Stimulated activated naive CD8-positive, alpha-beta T cell treated with anti-CD3 and anti-CD28 coated beads, Interleukin-15, Interleukin-2, amounts not matched to agents 100 ng/mL and 50 ng/mL, for 24 hours (primary cell): ENCODE results near the gene SUGCT.

Experiments
- H3K27ac Mint-ChIP-seq: one replicate; pipeline ENCODE4 v1.8.0; 2021; ENCODE audit warnings: mild to moderate bottlenecking, mixed read lengths
- H3K27me3 Mint-ChIP-seq: one replicate; pipeline ENCODE4 v1.8.0; 2021; ENCODE audit warnings: mixed read lengths
- H3K36me3 Mint-ChIP-seq: one replicate; pipeline ENCODE4 v1.8.0; 2021; ENCODE audit warnings: low read depth, mixed read lengths
- H3K4me1 Mint-ChIP-seq: one replicate; pipeline ENCODE4 v1.8.0; 2021; ENCODE audit warnings: low read depth, mixed read lengths
- H3K4me3 Mint-ChIP-seq: one replicate; pipeline ENCODE4 v1.8.0; 2021; ENCODE audit warnings: mild to moderate bottlenecking, mixed read lengths
- H3K9me3 Mint-ChIP-seq: one replicate; pipeline ENCODE4 v1.8.0; 2021; ENCODE audit warnings: mixed read lengths

SUGCT gene

DNA sequence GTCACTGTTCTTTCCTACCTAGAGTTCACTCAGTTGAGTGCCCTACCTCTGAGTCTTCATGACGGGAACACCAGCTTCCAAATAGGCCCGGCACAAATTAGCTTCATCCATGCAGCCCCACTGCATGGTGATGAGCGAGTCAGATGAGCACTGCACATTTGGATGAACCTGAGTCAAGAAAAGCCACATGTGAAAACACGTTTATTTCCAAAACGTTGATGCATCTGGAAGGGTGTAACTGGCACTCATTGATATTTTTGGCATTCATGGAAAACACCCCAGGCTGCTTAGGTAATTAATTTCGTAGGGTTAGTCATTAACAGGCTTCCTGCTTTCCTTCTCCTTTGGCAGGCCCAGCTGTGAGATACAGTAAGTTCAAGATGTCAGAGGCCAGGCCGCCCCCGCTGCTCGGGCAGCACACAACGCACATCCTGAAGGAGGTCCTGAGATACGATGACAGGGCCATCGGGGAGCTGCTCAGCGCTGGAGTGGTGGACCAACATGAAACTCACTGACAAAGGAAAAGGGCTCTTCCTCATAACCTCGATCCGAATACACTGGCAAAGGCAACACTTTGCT is 725.2 kb downstream of the SUGCT start:
- Mint-ChIP-seq H3K36me3 (no peaks in the 10 kb centered on the region), H3K27ac (no peak overlapping the region), H3K4me3 (no peak overlapping the region)

DNA sequence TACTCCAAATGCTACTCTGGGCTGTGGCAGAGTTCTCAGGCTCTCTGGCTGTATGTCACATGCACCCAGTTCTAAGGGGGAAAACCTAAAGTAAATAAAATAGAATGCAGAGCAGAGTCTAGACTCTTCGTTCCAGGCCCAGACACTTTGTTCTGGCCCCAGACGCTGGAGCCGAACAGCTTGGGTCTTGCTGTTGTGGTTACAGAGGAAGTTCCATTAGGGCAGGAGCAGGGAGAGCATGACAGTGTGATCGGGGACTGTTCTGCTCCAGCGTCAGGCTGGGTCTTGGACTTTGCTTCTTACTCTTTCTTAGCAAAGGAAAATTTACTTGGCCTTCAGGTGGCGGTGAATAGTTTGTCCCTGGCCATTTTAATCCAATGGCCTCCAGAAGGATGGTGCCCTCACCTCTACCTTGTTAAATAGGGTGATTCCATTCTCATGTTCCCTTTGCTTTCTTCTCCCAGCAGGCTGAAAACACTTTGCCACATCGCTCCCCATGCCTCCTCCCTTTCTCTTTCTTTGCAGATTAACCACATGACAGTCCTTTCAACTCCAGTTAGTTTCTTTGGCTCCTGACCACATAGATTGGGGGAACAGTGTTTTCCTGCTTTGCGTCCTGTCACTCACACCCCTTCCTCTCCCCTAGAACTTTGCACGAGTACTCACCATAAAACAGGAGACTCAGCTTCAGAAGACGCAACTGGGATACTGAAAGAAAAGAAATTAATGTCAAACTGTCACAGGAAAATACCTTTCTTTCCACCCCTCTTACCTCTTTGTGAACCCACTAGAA is 730.8 kb downstream of the SUGCT start:
- no peak overlapping the region for H3K27ac Mint-ChIP-seq
- H3K27me3 Mint-ChIP-seq: no peaks in the 10 kb centered on the region
- no peaks in the 10 kb centered on the region for H3K36me3 Mint-ChIP-seq
- no peaks in the 10 kb centered on the region for H3K4me1 Mint-ChIP-seq
- H3K4me3 Mint-ChIP-seq: no peak overlapping the region
- H3K9me3 Mint-ChIP-seq: peaks cover 3% of the 10 kb centered on the region

More for the DNA sequence above, 725.2 kb downstream of the SUGCT start:
- Mint-ChIP-seq H3K4me1 (no peaks in the 10 kb centered on the region), H3K9me3 (no peaks in the 10 kb centered on the region), H3K27me3 (no peaks in the 10 kb centered on the region)

DNA sequence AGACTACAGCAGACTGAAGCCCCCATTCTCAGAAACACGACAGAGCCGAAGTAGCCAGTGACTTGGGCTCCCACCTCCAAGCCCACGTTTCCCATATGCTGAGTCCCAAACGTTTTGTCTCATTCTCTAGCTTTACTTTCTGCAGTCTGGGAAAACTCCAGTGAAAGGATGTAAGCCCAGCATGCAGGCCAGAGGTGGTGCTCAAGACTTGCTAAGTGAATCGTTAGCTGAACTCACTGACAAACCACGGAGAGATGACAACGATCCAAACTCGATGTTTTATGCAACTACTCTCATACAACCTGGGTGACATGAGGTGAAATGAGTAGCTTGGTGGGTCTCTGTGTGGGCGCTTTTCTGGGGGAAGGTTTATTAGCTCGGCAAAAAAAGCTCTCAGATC is 731.8 kb downstream of the SUGCT start:
- Mint-ChIP-seq H3K9me3 (peaks cover 3% of the 10 kb centered on the region), H3K27ac (no peak overlapping the region), H3K36me3 (no peaks in the 10 kb centered on the region), H3K27me3 (no peaks in the 10 kb centered on the region), H3K4me3 (no peak overlapping the region), H3K4me1 (no peaks in the 10 kb centered on the region)

DNA sequence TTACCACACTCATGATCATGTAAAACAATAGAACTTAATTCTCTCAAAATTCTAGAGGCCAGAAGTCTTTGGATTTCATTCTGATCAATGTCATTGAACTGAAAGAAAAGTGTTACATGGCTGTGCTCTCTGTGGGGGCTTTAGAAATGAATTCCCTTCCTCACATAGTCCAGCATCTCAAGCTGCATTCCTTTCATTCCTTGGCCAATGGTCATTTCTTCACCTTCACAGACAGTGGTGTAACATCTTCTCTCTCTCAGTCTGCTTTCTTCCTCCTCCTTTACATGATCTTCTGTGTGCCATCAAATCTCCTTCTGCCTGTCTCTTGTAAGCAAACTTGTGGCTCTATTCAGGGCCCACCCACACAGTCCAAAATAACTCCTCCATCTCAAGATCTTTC is 735.3 kb downstream of the SUGCT start:
- Mint-ChIP-seq H3K36me3 (no peaks in the 10 kb centered on the region), H3K27ac (no peak overlapping the region)

GRCh38 chr7:40873248-40873647 is 738.4 kb downstream of the SUGCT start:
- no peaks in the 10 kb centered on the region for H3K27me3 Mint-ChIP-seq
- no peak overlapping the region for H3K4me3 Mint-ChIP-seq
- H3K27ac Mint-ChIP-seq: no peak overlapping the region
- no peaks in the 10 kb centered on the region for H3K36me3 Mint-ChIP-seq
- peaks cover 3% of the 10 kb centered on the region for H3K9me3 Mint-ChIP-seq
- no peaks in the 10 kb centered on the region for H3K4me1 Mint-ChIP-seq

More for the DNA sequence above, 735.3 kb downstream of the SUGCT start:
- H3K9me3 Mint-ChIP-seq: peaks cover 3% of the 10 kb centered on the region
- no peaks in the 10 kb centered on the region for H3K27me3 Mint-ChIP-seq
- H3K4me1 Mint-ChIP-seq: no peaks in the 10 kb centered on the region
- no peak overlapping the region for H3K4me3 Mint-ChIP-seq

DNA sequence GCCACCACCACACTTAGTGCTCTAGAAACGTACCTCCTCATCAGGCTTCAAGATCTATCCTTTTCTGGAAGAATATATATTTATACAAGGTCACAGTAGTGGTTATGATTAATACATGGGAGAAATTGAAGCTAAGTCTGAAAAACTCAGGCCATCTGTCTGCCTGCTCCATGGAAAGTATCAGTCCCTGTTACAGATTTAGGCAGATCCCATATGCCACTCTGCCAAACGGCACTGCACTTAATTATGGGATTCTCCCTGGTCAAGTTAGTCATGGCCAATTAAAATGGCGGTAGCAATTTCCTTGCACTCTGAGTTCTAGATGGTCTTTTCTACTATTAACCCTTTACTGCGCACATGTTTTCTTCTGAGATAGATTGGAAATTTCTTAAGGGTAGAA is 740.0 kb downstream of the SUGCT start:
- no peak overlapping the region for H3K27ac Mint-ChIP-seq
- no peaks in the 10 kb centered on the region for H3K36me3 Mint-ChIP-seq
- no peaks in the 10 kb centered on the region for H3K27me3 Mint-ChIP-seq
- no peak overlapping the region for H3K4me3 Mint-ChIP-seq
- peaks cover under 1% of the 10 kb centered on the region for H3K9me3 Mint-ChIP-seq
- H3K4me1 Mint-ChIP-seq: no peaks in the 10 kb centered on the region

- no peaks in the 10 kb centered on the region for H3K9me3 Mint-ChIP-seq
- no peaks in the 10 kb centered on the region for H3K36me3 Mint-ChIP-seq
- H3K27ac Mint-ChIP-seq: no peak overlapping the region
- no peaks in the 10 kb centered on the region for H3K4me1 Mint-ChIP-seq
- H3K27me3 Mint-ChIP-seq: no peaks in the 10 kb centered on the region
- no peak overlapping the region for H3K4me3 Mint-ChIP-seq
Observed at GRCh38 chr7:40876601-40877000, 741.8 kb downstream of the SUGCT start.

DNA sequence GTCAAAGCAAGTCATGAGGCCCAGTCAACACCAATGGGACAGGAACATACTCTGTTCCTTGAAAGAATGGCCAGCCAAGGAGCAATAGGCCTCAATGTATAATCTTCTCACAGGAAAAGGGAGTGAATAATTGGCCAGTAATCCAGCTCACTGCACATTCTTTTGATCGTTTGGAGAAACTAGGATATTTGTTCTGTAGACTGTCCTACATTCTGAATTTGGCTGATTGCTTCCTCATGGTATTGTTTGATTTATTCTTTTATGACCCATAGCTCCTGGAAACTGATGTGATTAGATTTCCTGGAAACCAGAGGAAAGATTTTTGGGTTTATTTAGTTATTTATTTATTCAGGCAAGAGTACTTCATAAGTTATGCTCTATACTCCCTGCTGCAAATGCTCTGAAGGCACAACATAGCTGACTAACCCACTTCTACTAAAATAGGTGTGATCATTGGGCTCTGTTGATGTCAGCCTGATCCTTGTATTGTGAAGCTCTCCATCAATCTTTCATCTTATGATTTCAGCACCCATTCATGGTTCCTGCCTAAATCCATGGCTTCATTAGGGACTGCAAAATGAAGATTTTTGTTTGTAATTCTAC is 745.2 kb downstream of the SUGCT start:
- H3K36me3 Mint-ChIP-seq: no peaks in the 10 kb centered on the region
- no peak overlapping the region for H3K4me3 Mint-ChIP-seq
- no peaks in the 10 kb centered on the region for H3K27me3 Mint-ChIP-seq
- no peaks in the 10 kb centered on the region for H3K9me3 Mint-ChIP-seq
- no peak overlapping the region for H3K27ac Mint-ChIP-seq
- H3K4me1 Mint-ChIP-seq: no peaks in the 10 kb centered on the region

DNA sequence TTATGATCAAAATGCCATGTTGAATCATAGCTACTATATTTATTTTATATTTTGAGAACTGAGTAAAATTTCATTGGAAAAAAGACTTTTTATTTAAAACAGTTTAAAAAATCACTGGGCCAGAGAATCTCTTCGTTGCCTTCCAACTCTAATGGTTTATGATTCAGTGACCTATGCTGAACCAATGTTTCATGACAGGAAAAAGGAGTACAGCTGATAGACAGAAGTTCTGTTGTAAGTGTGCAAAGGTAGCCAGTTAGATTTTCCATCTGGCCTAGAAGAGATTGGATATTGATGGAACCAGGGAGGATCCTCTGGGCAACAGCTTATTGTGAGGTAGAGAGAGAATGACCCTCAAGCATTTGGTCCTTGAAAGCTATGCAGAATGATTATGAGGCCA is 745.8 kb downstream of the SUGCT start:
- Mint-ChIP-seq H3K4me3 (no peak overlapping the region), H3K9me3 (no peaks in the 10 kb centered on the region), H3K36me3 (no peaks in the 10 kb centered on the region), H3K27me3 (no peaks in the 10 kb centered on the region), H3K27ac (no peak overlapping the region), H3K4me1 (no peaks in the 10 kb centered on the region)

GRCh38 chr7:40881405-40881926 is 746.7 kb downstream of the SUGCT start:
- no peaks in the 10 kb centered on the region for H3K36me3 Mint-ChIP-seq
- no peaks in the 10 kb centered on the region for H3K27me3 Mint-ChIP-seq
- peaks cover 4% of the 10 kb centered on the region for H3K9me3 Mint-ChIP-seq
- no peak overlapping the region for H3K4me3 Mint-ChIP-seq
- H3K27ac Mint-ChIP-seq: no peak overlapping the region
- no peaks in the 10 kb centered on the region for H3K4me1 Mint-ChIP-seq

- H3K27me3 Mint-ChIP-seq: no peaks in the 10 kb centered on the region
- H3K4me3 Mint-ChIP-seq: no peak overlapping the region
- no peak overlapping the region for H3K27ac Mint-ChIP-seq
- H3K4me1 Mint-ChIP-seq: no peaks in the 10 kb centered on the region
- H3K36me3 Mint-ChIP-seq: no peaks in the 10 kb centered on the region
- peaks cover 4% of the 10 kb centered on the region for H3K9me3 Mint-ChIP-seq
Observed at GRCh38 chr7:40882071-40882658, 747.4 kb downstream of the SUGCT start.

DNA sequence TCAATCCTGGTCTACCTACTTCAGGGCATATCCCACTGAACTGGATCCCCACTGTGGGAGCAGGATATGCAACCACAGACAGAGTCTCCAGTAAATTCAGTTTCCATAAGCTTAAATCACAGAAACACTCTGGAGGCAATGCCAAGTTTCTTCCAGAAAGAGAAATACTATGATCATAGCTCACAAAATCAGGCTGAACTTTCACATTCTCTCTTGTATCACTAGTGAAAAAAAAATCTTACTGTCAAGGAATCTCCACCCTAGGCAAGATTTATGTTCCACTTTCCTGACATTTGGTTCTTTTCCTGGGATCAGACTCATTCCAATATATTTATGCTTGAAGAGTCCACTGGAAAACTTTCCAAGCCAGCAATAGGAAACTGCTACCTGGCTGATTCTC is 749.0 kb downstream of the SUGCT start:
- H3K36me3 Mint-ChIP-seq: no peaks in the 10 kb centered on the region
- no peak overlapping the region for H3K27ac Mint-ChIP-seq
- no peaks in the 10 kb centered on the region for H3K4me1 Mint-ChIP-seq
- H3K4me3 Mint-ChIP-seq: no peak overlapping the region
- no peaks in the 10 kb centered on the region for H3K27me3 Mint-ChIP-seq
- peaks cover 4% of the 10 kb centered on the region for H3K9me3 Mint-ChIP-seq

GRCh38 chr7:40884241-40884640 is 749.4 kb downstream of the SUGCT start:
- Mint-ChIP-seq H3K27me3 (no peaks in the 10 kb centered on the region), H3K9me3 (peaks cover 4% of the 10 kb centered on the region), H3K27ac (no peak overlapping the region), H3K36me3 (no peaks in the 10 kb centered on the region), H3K4me3 (no peak overlapping the region), H3K4me1 (no peaks in the 10 kb centered on the region)

GRCh38 chr7:40885503-40885902 is 750.7 kb downstream of the SUGCT start:
- H3K27me3 Mint-ChIP-seq: no peaks in the 10 kb centered on the region
- H3K4me1 Mint-ChIP-seq: no peaks in the 10 kb centered on the region
- H3K36me3 Mint-ChIP-seq: no peaks in the 10 kb centered on the region
- H3K27ac Mint-ChIP-seq: no peak overlapping the region
- no peak overlapping the region for H3K4me3 Mint-ChIP-seq
- H3K9me3 Mint-ChIP-seq: peaks cover 9% of the 10 kb centered on the region

- no peaks in the 10 kb centered on the region for H3K27me3 Mint-ChIP-seq
- no peak overlapping the region for H3K4me3 Mint-ChIP-seq
- H3K36me3 Mint-ChIP-seq: no peaks in the 10 kb centered on the region
- no peak overlapping the region for H3K27ac Mint-ChIP-seq
- H3K9me3 Mint-ChIP-seq: peaks cover 18% of the 10 kb centered on the region
- H3K4me1 Mint-ChIP-seq: no peaks in the 10 kb centered on the region
Observed at GRCh38 chr7:40887099-40887498, 752.3 kb downstream of the SUGCT start.
